ENCODE data around the gene BATF3.

GRCh38 chr1:212699104-212699624 lies 476 bp downstream of the BATF3 start:
- TF ChIP-seq CTCF (IDR thresholded peaks at IDR 0.05) (no peak), POLR2AphosphoS5 (IDR thresholded peaks at IDR 0.05) (no peak)

Data from breast epithelium (tissue), 3 donors.